WTC11 (cell line): ENCODE results near the gene AGAP1. TPM values are rescaled to one million over a fixed set of nuclear protein-coding genes. Genes with fewer than 3 reads are reported as not detected.
A peak's percentile ranks its signal among the peaks of the same experiment; 100 is the strongest.

Experiments
- ATAC-seq: fragments of 200-7000 bp; cut with Tn5 transposase; 2 replicates; pipeline ENCODE4 v1.10.0; 2021; ENCODE audit warnings: mild to moderate bottlenecking, moderate library complexity
- CTCF ChIA-PET: fragments of 300-600 bp; sonication (Branson Sonifier 250); formaldehyde crosslinking; loops from one replicate; lab custom pipeline; 2021; ENCODE audit warnings: antibody characterized with exemption; lab: Charles Lee
- POLR2A ChIA-PET: fragments of 350-600 bp; sonication (Branson Sonifier 250); formaldehyde crosslinking; loops from one replicate; lab custom pipeline; 2021; ENCODE audit warnings: antibody characterized with exemption; lab: Charles Lee
- DNase-seq: peaks from one replicate; pipeline ENCODE4 v3.0.0; 2021; ENCODE audit warnings: low spot score
- H3K27ac Mint-ChIP-seq: 2 replicates; pipeline ENCODE4 v1.8.0; 2021; ENCODE audit warnings: mixed read lengths
- H3K27me3 Mint-ChIP-seq: 2 replicates; pipeline ENCODE4 v1.8.0; 2021; ENCODE audit warnings: low read depth, mild to moderate bottlenecking, moderate library complexity, mixed read lengths
- H3K36me3 Mint-ChIP-seq: 2 replicates; pipeline ENCODE4 v1.8.0; 2021; ENCODE audit warnings: mixed read lengths
- H3K4me1 Mint-ChIP-seq: 2 replicates; pipeline ENCODE4 v1.8.0; 2022; ENCODE audit warnings: mixed read lengths
- H3K4me3 Mint-ChIP-seq: 2 replicates; pipeline ENCODE4 v1.8.0; 2021; ENCODE audit warnings: mild to moderate bottlenecking, moderate library complexity, mixed read lengths
- H3K9me3 Mint-ChIP-seq: 2 replicates; pipeline ENCODE4 v1.8.0; 2021; ENCODE audit warnings: mixed read lengths
- ATF3 ChIP-seq: sonication (generic); formaldehyde crosslinking; conservative IDR thresholded peaks from 2 replicates; pipeline ENCODE4 v1.8.1; 2022; ENCODE audit warnings: mild to moderate bottlenecking, missing genetic modification reagents
- ELF4 ChIP-seq: sonication (generic); formaldehyde crosslinking; IDR thresholded peaks from 2 replicates; pipeline ENCODE4 v1.8.1; 2022; ENCODE audit warnings: low read depth, mild to moderate bottlenecking, moderate library complexity, missing genetic modification reagents
- GABPB1 ChIP-seq: sonication (generic); formaldehyde crosslinking; IDR thresholded peaks from 2 replicates; pipeline ENCODE4 v1.8.1; 2023; ENCODE audit warnings: mild to moderate bottlenecking, missing genetic modification reagents
- GRHL2 ChIP-seq: fragments of 250-450 bp; sonication (Bioruptor Pico); IDR thresholded peaks from 2 replicates; pipeline ENCODE4 v1.8.0; 2022; ENCODE audit warnings: mild to moderate bottlenecking, moderate library complexity; ENCODE audit not compliant: insufficient replicate concordance, severe bottlenecking
- GTF2I ChIP-seq: fragments of 250-450 bp; sonication (Bioruptor Pico); conservative IDR thresholded peaks from 2 replicates; pipeline ENCODE4 v1.4.0; 2021; ENCODE audit warnings: mild to moderate bottlenecking
- HMGA2 ChIP-seq: fragments of 250-450 bp; sonication (Bioruptor Pico); IDR thresholded peaks from 2 replicates; pipeline ENCODE4 v1.4.0; 2021; ENCODE audit warnings: mild to moderate bottlenecking, moderate library complexity
- HMGXB4 ChIP-seq: sonication (generic); formaldehyde crosslinking; IDR thresholded peaks from 2 replicates; pipeline ENCODE4 v1.8.1; 2023; ENCODE audit warnings: mild to moderate bottlenecking, moderate library complexity, missing genetic modification reagents
- JAZF1 ChIP-seq: fragments of 250-450 bp; sonication (Bioruptor Pico); IDR thresholded peaks from 2 replicates; pipeline ENCODE4 v1.9.0; 2021; ENCODE audit warnings: moderate library complexity, mild to moderate bottlenecking, inconsistent platforms
- KAT7 ChIP-seq: sonication (generic); formaldehyde crosslinking; IDR thresholded peaks from 2 replicates; pipeline ENCODE4 v1.8.1; 2023; ENCODE audit warnings: missing genetic modification reagents, mild to moderate bottlenecking, borderline replicate concordance
- MYBL2 ChIP-seq: sonication (generic); formaldehyde crosslinking; IDR thresholded peaks from 2 replicates; pipeline ENCODE4 v1.8.1; 2023; ENCODE audit warnings: mild to moderate bottlenecking, moderate library complexity, missing genetic modification reagents
- NR1H2 ChIP-seq: sonication (generic); formaldehyde crosslinking; IDR thresholded peaks from 2 replicates; pipeline ENCODE4 v1.9.0; 2021; ENCODE audit warnings: mild to moderate bottlenecking, moderate library complexity, missing genetic modification reagents
- NR2C2 ChIP-seq: sonication (generic); formaldehyde crosslinking; IDR thresholded peaks from 2 replicates; pipeline ENCODE4 v1.8.0; 2022; ENCODE audit warnings: mild to moderate bottlenecking, missing genetic modification reagents
- NR3C1 ChIP-seq: sonication (generic); formaldehyde crosslinking; conservative IDR thresholded peaks from 2 replicates; pipeline ENCODE4 v1.8.1; 2023; ENCODE audit warnings: low read depth, mild to moderate bottlenecking, missing genetic modification reagents
- PRDM15 ChIP-seq: sonication (generic); formaldehyde crosslinking; IDR thresholded peaks from 2 replicates; pipeline ENCODE4 v1.8.0; 2022; ENCODE audit warnings: missing genetic modification reagents
- SMAD4 ChIP-seq: sonication (generic); formaldehyde crosslinking; IDR thresholded peaks from 2 replicates; pipeline ENCODE4 v1.8.0; 2022; ENCODE audit warnings: mild to moderate bottlenecking, missing genetic modification reagents
- TEAD4 ChIP-seq: sonication (generic); formaldehyde crosslinking; IDR thresholded peaks from 2 replicates; pipeline ENCODE4 v1.8.0; 2022; ENCODE audit warnings: mild to moderate bottlenecking, missing genetic modification reagents
- ZNF263 ChIP-seq: sonication (generic); formaldehyde crosslinking; IDR thresholded peaks from 2 replicates; pipeline ENCODE4 v1.8.1; 2022; ENCODE audit warnings: low read depth, mild to moderate bottlenecking, moderate library complexity, missing genetic modification reagents
- ZNF317 ChIP-seq: sonication (generic); formaldehyde crosslinking; IDR thresholded peaks from 2 replicates; pipeline ENCODE4 v1.8.1; 2023; ENCODE audit warnings: low read depth, mild to moderate bottlenecking, moderate library complexity, missing genetic modification reagents, borderline replicate concordance
- ZNF671 ChIP-seq: fragments of 250-450 bp; sonication (Bioruptor Pico); IDR thresholded peaks from 2 replicates; pipeline ENCODE4 v1.8.0; 2021; ENCODE audit warnings: mild to moderate bottlenecking
- total RNA-seq: library from RNA; stranded (reverse); gene quantifications from 3 replicates; pipeline ENCODE4 v1.2.3, GENCODE V29; 2021
- TF ChIP-seq, protein P1 (sequence below): sonication (generic); formaldehyde crosslinking; IDR thresholded peaks from 2 replicates; pipeline ENCODE4 v1.8.1; 2022; ENCODE audit warnings: missing genetic modification reagents, borderline replicate concordance
- TF ChIP-seq, protein P2 (sequence below): sonication (generic); formaldehyde crosslinking; IDR thresholded peaks from 2 replicates; pipeline ENCODE4 v1.8.0; 2022; ENCODE audit warnings: mild to moderate bottlenecking, missing genetic modification reagents

Gene AGAP1
- total RNA-seq, 1 experiment from 2014 or later = 49.3 TPM

GRCh38 chr2:235553696-235554100 is 59.9 kb downstream of the AGAP1 start:
- POLR2A ChIA-PET = no interaction called here
- Mint-ChIP-seq H3K4me3 (no peak overlapping the region), H3K9me3 (no peaks in the 10 kb centered on the region), H3K4me1 (peaks cover 45% of the 10 kb centered on the region), H3K27ac (peak overlapping the region; percentile 50; the same call in 1 of the 2 replicates), H3K36me3 (no peaks in the 10 kb centered on the region), H3K27me3 (no peaks in the 10 kb centered on the region)
- ATAC-seq (no peak), DNase-seq (no peak)
- CTCF ChIA-PET = interaction anchor here (0.8 kb wide), 1 partner anchor 192 kb away, joined by 3 read pairs; no protein-coding TSS in a partner anchor
- TF ChIP-seq NR3C1 (CRISPR knock-in tag) (no peak), ZNF671 (CRISPR knock-in tag) (no peak), HMGXB4 (CRISPR knock-in tag) (no peak)

GRCh38 chr2:235554385-235554784 is 60.5 kb downstream of the AGAP1 start:
- H3K4me1 Mint-ChIP-seq = peaks cover 44% of the 10 kb centered on the region
- no peak overlapping the region for H3K27ac Mint-ChIP-seq
- ATAC-seq (no peak), DNase-seq (no peak)
- H3K4me3 Mint-ChIP-seq = no peak overlapping the region
- no peaks in the 10 kb centered on the region for H3K36me3 Mint-ChIP-seq
- H3K9me3 Mint-ChIP-seq = no peaks in the 10 kb centered on the region
- no peaks in the 10 kb centered on the region for H3K27me3 Mint-ChIP-seq
- POLR2A ChIA-PET = no interaction called here
- TF ChIP-seq GTF2I (CRISPR knock-in tag) (no peak), GRHL2 (no peak)
- CTCF ChIA-PET = interaction anchor here (0.8 to 1.1 kb wide), 2 partner anchors 41 to 192 kb away, joined by 3 read pairs; no protein-coding TSS in a partner anchor

DNA sequence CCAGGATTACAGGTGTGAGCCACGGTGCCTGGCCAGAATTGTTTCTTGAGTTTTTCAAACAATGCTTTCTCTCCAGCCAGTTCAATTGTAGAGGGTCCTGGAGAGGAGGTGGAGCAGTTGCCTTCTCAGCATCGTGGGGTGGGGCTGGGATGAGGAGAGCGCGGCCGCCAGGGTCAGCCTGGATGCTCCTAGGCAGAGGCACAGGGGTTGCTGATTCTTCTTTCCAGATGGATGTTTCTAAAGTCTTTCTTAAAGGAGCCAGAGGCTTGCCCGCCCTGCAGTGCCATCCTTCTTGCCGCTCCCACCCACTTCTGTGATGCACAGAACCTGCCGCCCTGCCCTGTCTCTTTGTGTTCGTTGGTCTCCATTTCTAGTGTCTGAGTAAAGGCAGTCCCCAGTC is 61.1 kb downstream of the AGAP1 start:
- no peaks in the 10 kb centered on the region for H3K9me3 Mint-ChIP-seq
- ATAC-seq (no peak), DNase-seq (no peak)
- no peak overlapping the region for H3K27ac Mint-ChIP-seq
- CTCF ChIA-PET = interaction anchor here (1.1 kb wide), 1 partner anchor 40 kb away, joined by 3 read pairs; no protein-coding TSS in a partner anchor
- POLR2A ChIA-PET = no interaction called here
- peaks cover 39% of the 10 kb centered on the region for H3K4me1 Mint-ChIP-seq
- no peaks in the 10 kb centered on the region for H3K27me3 Mint-ChIP-seq
- TF ChIP-seq TEAD4 (CRISPR knock-in tag) (no peak), NR2C2 (no peak), GABPB1 (CRISPR knock-in tag) (no peak), ATF3 (CRISPR knock-in tag) (no peak), ZNF317 (CRISPR knock-in tag) (no peak), KAT7 (CRISPR knock-in tag) (no peak), ELF4 (CRISPR knock-in tag) (no peak), JAZF1 (no peak), GTF2I (CRISPR knock-in tag) (no peak), HMGA2 (CRISPR knock-in tag) (no peak), NR1H2 (CRISPR knock-in tag) (no peak), ZNF263 (CRISPR knock-in tag) (no peak)
- TF ChIP-seq, protein P1, sequence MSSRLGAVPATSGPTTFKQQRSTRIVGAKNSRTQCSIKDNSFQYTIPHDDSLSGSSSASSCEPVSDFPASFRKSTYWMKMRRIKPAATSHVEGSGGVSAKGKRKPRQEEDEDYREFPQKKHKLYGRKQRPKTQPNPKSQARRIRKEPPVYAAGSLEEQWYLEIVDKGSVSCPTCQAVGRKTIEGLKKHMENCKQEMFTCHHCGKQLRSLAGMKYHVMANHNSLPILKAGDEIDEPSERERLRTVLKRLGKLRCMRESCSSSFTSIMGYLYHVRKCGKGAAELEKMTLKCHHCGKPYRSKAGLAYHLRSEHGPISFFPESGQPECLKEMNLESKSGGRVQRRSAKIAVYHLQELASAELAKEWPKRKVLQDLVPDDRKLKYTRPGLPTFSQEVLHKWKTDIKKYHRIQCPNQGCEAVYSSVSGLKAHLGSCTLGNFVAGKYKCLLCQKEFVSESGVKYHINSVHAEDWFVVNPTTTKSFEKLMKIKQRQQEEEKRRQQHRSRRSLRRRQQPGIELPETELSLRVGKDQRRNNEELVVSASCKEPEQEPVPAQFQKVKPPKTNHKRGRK (CRISPR knock-in tag) = no peak
- H3K4me3 Mint-ChIP-seq = no peak overlapping the region
- no peaks in the 10 kb centered on the region for H3K36me3 Mint-ChIP-seq

DNA sequence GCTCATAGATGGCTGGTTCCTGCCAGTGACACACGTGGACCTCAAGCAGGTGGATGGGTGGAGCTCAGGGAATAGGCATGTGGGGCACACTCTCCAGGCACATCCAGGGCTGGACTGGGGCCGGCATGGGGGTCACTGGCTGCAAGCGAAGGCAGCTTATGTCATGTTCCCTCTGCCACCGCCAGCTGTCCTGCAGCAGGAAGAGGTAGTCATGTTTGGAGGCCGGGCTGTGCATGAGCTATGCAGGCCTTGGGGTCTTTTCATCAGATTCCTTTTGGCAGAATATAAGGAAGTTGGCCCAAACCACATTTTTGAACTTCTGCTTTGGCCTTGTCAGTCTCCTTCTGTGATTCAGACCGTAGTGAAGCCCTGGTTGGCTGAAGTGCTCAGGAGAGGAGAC is 61.5 kb downstream of the AGAP1 start:
- ChIA-PET POLR2A (no interaction called here), CTCF (interaction anchor here (1.1 kb wide), 1 partner anchor 40 kb away, joined by 3 read pairs; no protein-coding TSS in a partner anchor)
- Mint-ChIP-seq H3K27ac (no peak overlapping the region), H3K36me3 (no peaks in the 10 kb centered on the region), H3K27me3 (no peaks in the 10 kb centered on the region), H3K4me1 (peaks cover 41% of the 10 kb centered on the region), H3K4me3 (no peak overlapping the region), H3K9me3 (no peaks in the 10 kb centered on the region)
- no peak for DNase-seq
- no peak for ATAC-seq
- TF ChIP-seq, protein P2, sequence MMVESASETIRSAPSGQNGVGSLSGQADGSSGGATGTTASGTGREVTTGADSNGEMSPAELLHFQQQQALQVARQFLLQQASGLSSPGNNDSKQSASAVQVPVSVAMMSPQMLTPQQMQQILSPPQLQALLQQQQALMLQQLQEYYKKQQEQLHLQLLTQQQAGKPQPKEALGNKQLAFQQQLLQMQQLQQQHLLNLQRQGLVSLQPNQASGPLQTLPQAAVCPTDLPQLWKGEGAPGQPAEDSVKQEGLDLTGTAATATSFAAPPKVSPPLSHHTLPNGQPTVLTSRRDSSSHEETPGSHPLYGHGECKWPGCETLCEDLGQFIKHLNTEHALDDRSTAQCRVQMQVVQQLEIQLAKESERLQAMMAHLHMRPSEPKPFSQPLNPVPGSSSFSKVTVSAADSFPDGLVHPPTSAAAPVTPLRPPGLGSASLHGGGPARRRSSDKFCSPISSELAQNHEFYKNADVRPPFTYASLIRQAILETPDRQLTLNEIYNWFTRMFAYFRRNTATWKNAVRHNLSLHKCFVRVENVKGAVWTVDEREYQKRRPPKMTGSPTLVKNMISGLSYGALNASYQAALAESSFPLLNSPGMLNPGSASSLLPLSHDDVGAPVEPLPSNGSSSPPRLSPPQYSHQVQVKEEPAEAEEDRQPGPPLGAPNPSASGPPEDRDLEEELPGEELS = no peak
- TF ChIP-seq SMAD4 (CRISPR knock-in tag) (no peak), PRDM15 (CRISPR knock-in tag) (no peak), MYBL2 (CRISPR knock-in tag) (no peak), NR3C1 (CRISPR knock-in tag) (no peak)
